Measurements from ENCODE around the gene C3orf18. TPM values are rescaled to one million over a fixed set of nuclear protein-coding genes. Genes with fewer than 3 reads are reported as not detected.

Gene C3orf18
- total RNA-seq, 1 donor, result 9.1 TPM

- DNase-seq (ENCODE audit: low read depth), result no peak
- no peak overlapping the region for H3K4me3 ChIP-seq (ENCODE audit: low read depth, low read length)
- TF ChIP-seq, protein P1, sequence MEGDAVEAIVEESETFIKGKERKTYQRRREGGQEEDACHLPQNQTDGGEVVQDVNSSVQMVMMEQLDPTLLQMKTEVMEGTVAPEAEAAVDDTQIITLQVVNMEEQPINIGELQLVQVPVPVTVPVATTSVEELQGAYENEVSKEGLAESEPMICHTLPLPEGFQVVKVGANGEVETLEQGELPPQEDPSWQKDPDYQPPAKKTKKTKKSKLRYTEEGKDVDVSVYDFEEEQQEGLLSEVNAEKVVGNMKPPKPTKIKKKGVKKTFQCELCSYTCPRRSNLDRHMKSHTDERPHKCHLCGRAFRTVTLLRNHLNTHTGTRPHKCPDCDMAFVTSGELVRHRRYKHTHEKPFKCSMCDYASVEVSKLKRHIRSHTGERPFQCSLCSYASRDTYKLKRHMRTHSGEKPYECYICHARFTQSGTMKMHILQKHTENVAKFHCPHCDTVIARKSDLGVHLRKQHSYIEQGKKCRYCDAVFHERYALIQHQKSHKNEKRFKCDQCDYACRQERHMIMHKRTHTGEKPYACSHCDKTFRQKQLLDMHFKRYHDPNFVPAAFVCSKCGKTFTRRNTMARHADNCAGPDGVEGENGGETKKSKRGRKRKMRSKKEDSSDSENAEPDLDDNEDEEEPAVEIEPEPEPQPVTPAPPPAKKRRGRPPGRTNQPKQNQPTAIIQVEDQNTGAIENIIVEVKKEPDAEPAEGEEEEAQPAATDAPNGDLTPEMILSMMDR (IDR thresholded peaks at IDR 0.05; ENCODE audit: insufficient read depth, low read depth, low read length), result no peak
Observed at GRCh38 chr3:50607271-50608091, 39.9 kb upstream of the C3orf18 start.

DNA sequence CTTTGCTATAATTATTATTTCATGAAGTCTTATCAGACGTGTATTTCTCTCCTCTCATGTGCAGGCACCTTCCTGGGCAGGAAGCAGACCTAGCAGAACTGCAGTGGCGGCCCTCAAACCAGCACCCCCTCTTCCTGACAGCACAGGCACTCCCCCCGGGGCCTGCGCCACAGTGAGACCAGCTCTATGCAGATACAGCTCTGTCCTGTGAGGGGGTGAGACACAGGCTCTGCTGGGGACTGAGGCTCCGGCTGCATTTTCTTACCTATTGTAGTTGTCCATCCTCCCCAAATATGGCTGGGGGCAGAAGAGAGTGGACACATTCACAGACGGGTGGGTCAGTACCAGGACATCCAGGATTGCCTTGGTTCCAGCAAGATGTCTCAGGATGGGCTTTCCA lies 39.0 kb upstream of the C3orf18 start:
- DNase-seq (ENCODE audit: low read depth), result no peak
- no peak overlapping the region for H3K4me3 ChIP-seq (ENCODE audit: low read depth, low read length)
- TF ChIP-seq, protein P1 (IDR thresholded peaks at IDR 0.05; ENCODE audit: insufficient read depth, low read depth, low read length), result no peak

DNA sequence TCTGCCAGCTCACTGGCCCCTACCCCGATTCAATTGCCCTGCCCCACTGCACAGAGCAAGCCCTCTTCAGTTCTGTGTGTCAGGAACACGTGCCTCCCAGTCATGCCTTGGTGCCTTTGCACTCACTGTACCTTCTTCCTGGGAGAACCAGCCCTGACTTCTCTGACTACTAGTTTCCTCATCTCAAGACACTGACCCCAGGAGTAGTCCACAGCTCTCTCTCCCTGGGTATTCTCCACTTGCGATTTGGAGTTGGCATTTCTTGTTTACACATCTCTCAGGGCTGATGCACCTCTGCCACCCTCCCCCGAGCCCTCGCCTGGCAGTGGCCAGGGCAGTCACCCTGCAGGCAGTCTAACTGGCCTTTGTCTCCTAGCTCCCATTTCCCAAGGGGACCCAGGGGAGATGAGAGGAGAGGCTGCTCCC lies 38.4 kb upstream of the C3orf18 start:
- TF ChIP-seq, protein P1 (IDR thresholded peaks at IDR 0.05; ENCODE audit: insufficient read depth, low read depth, low read length), result no peak
- H3K4me3 ChIP-seq (ENCODE audit: low read depth, low read length), result no peak overlapping the region
- DNase-seq (ENCODE audit: low read depth), result no peak

- no peak overlapping the region for H3K4me3 ChIP-seq (ENCODE audit: low read depth, low read length)
- no peak for DNase-seq (ENCODE audit: low read depth)
- TF ChIP-seq, protein P1 (IDR thresholded peaks at IDR 0.05; ENCODE audit: insufficient read depth, low read depth, low read length), result no peak
Observed at GRCh38 chr3:50604628-50605588, 37.4 kb upstream of the C3orf18 start.

DNA sequence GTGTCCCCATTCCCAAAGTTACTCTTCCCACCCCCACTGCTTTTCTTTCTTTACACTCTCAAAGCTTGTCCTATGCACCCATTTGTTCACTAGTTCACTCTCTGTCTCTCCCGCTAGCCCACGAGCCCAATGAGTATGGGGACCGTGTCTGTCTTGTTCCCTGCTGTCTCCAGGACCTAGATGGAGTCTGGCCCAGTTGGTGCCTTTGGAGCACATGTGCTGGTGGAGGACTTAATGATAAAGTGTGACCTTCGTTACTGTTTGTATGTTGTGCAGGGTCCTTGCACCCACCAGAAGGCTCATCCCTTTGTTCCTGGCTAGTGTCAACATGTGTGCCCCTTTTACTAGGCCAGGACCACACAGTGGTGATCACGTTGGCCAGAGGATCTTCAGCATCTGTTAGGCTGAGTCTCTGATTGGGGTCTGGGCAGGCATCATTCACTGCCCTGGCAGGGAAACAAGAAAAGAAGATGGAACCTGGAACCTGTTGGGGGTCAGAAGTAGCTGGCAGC lies 36.6 kb upstream of the C3orf18 start:
- no peak for DNase-seq (ENCODE audit: low read depth)
- no peak overlapping the region for H3K4me3 ChIP-seq (ENCODE audit: low read depth, low read length)
- TF ChIP-seq, protein P1 (IDR thresholded peaks at IDR 0.05; ENCODE audit: insufficient read depth, low read depth, low read length), result no peak

- DNase-seq (ENCODE audit: low read depth), result no peak
- no peak overlapping the region for H3K4me3 ChIP-seq (ENCODE audit: low read depth, low read length)
- TF ChIP-seq, protein P1 (IDR thresholded peaks at IDR 0.05; ENCODE audit: insufficient read depth, low read depth, low read length), result no peak
Observed at GRCh38 chr3:50603261-50604109, 35.9 kb upstream of the C3orf18 start.
